Measurements from ENCODE around the gene PITPNM3.

GRCh38 chr17:6496116-6496481 is 60.3 kb downstream of the PITPNM3 start:
- TF ChIP-seq TOX (CRISPR knock-in tag; IDR thresholded peaks at IDR 0.05; ENCODE audit: borderline replicate concordance) (no peak), ZFP30 (CRISPR knock-in tag; IDR thresholded peaks at IDR 0.05) (no peak), PATZ1 (CRISPR knock-in tag; IDR thresholded peaks at IDR 0.05; ENCODE audit: borderline replicate concordance) (no peak)

Data from SK-N-SH treated with all-trans-retinoic acid at 6 μM for 48 hours (cell line).